K562 (cell line): ENCODE results near the gene PRKD2. TPM values are rescaled to one million over a fixed set of nuclear protein-coding genes. Genes with fewer than 3 reads are reported as not detected.
"Not testable (repeated sequence)": the region's sequence is repeated elsewhere in the genome, so short reads cannot be mapped to it uniquely, and the experiment has no call there.

ENCODE experiments used
- ATAC-seq: fragments of 200-7000 bp; cut with Tn5 transposase; 3 replicates; pipeline ENCODE4 v1.9.1; 2020; ENCODE audit warnings: moderate library complexity
- BruUV-seq: library from RNA; stranded (reverse); fragments of 400-500 nt; replicated peaks from 2 replicates; lab custom pipeline; 2021; lab: Mats Ljungman, UMichigan
- CTCF ChIA-PET: fragments of 300-600 bp; formaldehyde crosslinking; extraction: SDS; loops from one replicate; lab custom pipeline; 2021; ENCODE audit warnings: low intra/inter-chr PET ratio; lab: Yijun Ruan, JAX
- POLR2A ChIA-PET: fragments of 300-600, 350-650 bp; sonication (Branson Sonifier 250); formaldehyde crosslinking; extraction: SDS; loops from one replicate; lab custom pipeline; 2021; ENCODE audit warnings: antibody characterized with exemption, inconsistent platforms; lab: Yijun Ruan, JAX
- DNase-seq, 4 experiments: peaks; one replicate each; pipeline versions ENCODE4 v3.0.0 to v3.0.0-alpha.2; 2011 to 2018; ENCODE audit warnings: low spot score in 3 of 4, mixed read lengths in 3 of 4; ENCODE audit errors: extremely low read depth in 1 of 4
- FAIRE-seq: peaks from 2 replicates; lab custom pipeline; 2011; peaks lifted over from hg19 to GRCh38; lab: Jason Lieb, UNC
- H2AFZ ChIP-seq: 2 replicates; pipeline ENCODE4 v1.6.0; 2011; ENCODE audit warnings: low read depth, low read length, control low read depth, inconsistent platforms
- H3K27ac ChIP-seq: fragments of 200-600 bp; 3 replicates; pipeline ENCODE4 v1.8.0; 2011; ENCODE audit warnings: low read depth, mild to moderate bottlenecking, control low read depth, inconsistent platforms, low read length, moderate library complexity, mixed read lengths; ENCODE audit errors: extremely low read depth
- H3K27me3 ChIP-seq, 2 experiments: fragments of 300-600 bp in 1 of 2; 2 replicates in 1 of 2; 3 replicates in 1 of 2; pipeline versions ENCODE4 v1.6.0 to v1.8.0; 2011; ENCODE audit warnings: inconsistent platforms in 2 of 2, low read length in 2 of 2, mild to moderate bottlenecking in 1 of 2, mixed read lengths in 1 of 2, moderate library complexity in 1 of 2; ENCODE audit not compliant: control insufficient read depth in 2 of 2, insufficient read depth in 2 of 2
- H3K36me3 ChIP-seq: fragments of 300-600 bp; 3 replicates; pipeline ENCODE4 v1.8.0; 2011; ENCODE audit warnings: mild to moderate bottlenecking, low read length, inconsistent platforms; ENCODE audit not compliant: control insufficient read depth, insufficient read depth
- H3K4me1 ChIP-seq, 2 experiments: fragments of 200-600 bp in 1 of 2; replicated peaks in 1 of 2; 2 replicates in 1 of 2; 3 replicates in 1 of 2; pipeline versions ENCODE4 v1.5.1 to v1.8.0; 2011; ENCODE audit warnings: inconsistent platforms in 2 of 2, low read length in 2 of 2, mild to moderate bottlenecking in 1 of 2, mixed read lengths in 1 of 2, moderate library complexity in 1 of 2; ENCODE audit not compliant: control insufficient read depth in 2 of 2, insufficient read depth in 2 of 2
- H3K4me2 ChIP-seq: 2 replicates; pipeline ENCODE4 v1.6.1; 2011; ENCODE audit warnings: low read length, control low read depth, inconsistent platforms, mixed read lengths; ENCODE audit not compliant: insufficient read depth
- H3K4me3 ChIP-seq: fragments of 200-600 bp; sonication (generic), shearing (Covaris generic); 2 replicates; pipeline ENCODE4 v1.5.1; 2016; ENCODE audit warnings: control low read depth, inconsistent platforms
- H3K79me2 ChIP-seq: fragments of 200-600 bp; 3 replicates; pipeline ENCODE4 v1.8.0; 2011; ENCODE audit warnings: low read length, inconsistent platforms; ENCODE audit not compliant: control insufficient read depth, insufficient read depth
- H3K9ac ChIP-seq, 2 experiments: 2 replicates each; pipeline versions ENCODE4 v1.6.0 to v1.6.1; 2011; ENCODE audit warnings: low read depth in 2 of 2, low read length in 2 of 2, control low read depth in 1 of 2, inconsistent platforms in 1 of 2, mild to moderate bottlenecking in 1 of 2, mixed read lengths in 1 of 2; ENCODE audit not compliant: insufficient read depth in 1 of 2
- H3K9me1 ChIP-seq: one replicate; pipeline ENCODE4 v1.6.0; 2011; ENCODE audit warnings: inconsistent platforms, mild to moderate bottlenecking, low read length, moderate library complexity; ENCODE audit not compliant: control insufficient read depth, insufficient read depth
- H3K9me3 ChIP-seq: replicated peaks from 2 replicates; pipeline ENCODE4 v1.5.1; 2011; ENCODE audit warnings: low read depth, low read length, inconsistent platforms; ENCODE audit not compliant: control insufficient read depth, insufficient read depth
- H4K20me1 ChIP-seq: replicated peaks from 2 replicates; pipeline ENCODE4 v1.6.1; 2011; ENCODE audit warnings: low read length, inconsistent platforms, mixed read lengths; ENCODE audit not compliant: control insufficient read depth, insufficient read depth
- POLR2G ChIP-seq: fragments of 200-400 bp; formaldehyde crosslinking; IDR thresholded peaks from 2 replicates; pipeline ENCODE4 v1.6.1; 2017; ENCODE audit warnings: low read depth, mild to moderate bottlenecking, antibody characterized with exemption, low read length, moderate library complexity
- ZNF121 ChIP-seq: sonication (generic); formaldehyde crosslinking; conservative IDR thresholded peaks from 2 replicates; pipeline ENCODE4 v1.8.0; 2022; ENCODE audit warnings: missing genetic modification reagents
- WGBS: fragments of 100-300 bp; shearing (Covaris generic); methylation state at CpG from one replicate; pipeline ENCODE4 v1.1.6; 2016; ENCODE audit warnings: low coverage, mixed read lengths; ENCODE audit not compliant: insufficient coverage; ENCODE audit errors: missing lambda C conversion rate; 5-methylcytosine and 5-hydroxymethylcytosine counted together
- in situ Hi-C: fragments of 300-500 bp; cut with MboI; formaldehyde crosslinking; loops from 4 replicates; pipeline ENCODE4 v1.15.0; 2018; ENCODE audit warnings: inconsistent platforms, mixed read lengths
- intact Hi-C: fragments of 100-400 bp; cut with micrococcal nuclease; formaldehyde crosslinking; loops from 2 replicates; pipeline ENCODE4 v1.14.2; 2022
- polyA plus RNA-seq, 8 experiments: library from polyadenylated mRNA; depleted of rRNA in 4 of 8; stranded (reverse) in 5 of 8; unstranded in 3 of 8; fragments of >200 nt; fragmentation: Nextera tagmentation in 2 of 8; fragmentation: Illumina TruSeq in 1 of 8; extraction: Ambion mirVana in 2 of 8; extraction: Trizol in 1 of 8; gene quantifications; 2 replicates each; pipeline versions ENCODE4 v1.2.1 to v1.2.3, GENCODE V29; 2011 to 2014; ENCODE audit warnings: inconsistent platforms in 1 of 8, missing spikeins in 1 of 8
- total RNA-seq, 7 experiments: library from RNA; depleted of rRNA in 6 of 7; stranded (reverse); fragments of >200 nt in 6 of 7; fragmentation: Illumina TruSeq in 2 of 7; extraction: Trizol in 2 of 7; gene quantifications; 2 replicates each; pipeline versions ENCODE4 v1.2.1 to v1.2.3, GENCODE V29; 2011 to 2021; ENCODE audit warnings: low replicate concordance in 1 of 7
- TF ChIP-seq, protein P1 (sequence below), 2 experiments: IDR thresholded peaks in 1 of 2; conservative IDR thresholded peaks in 1 of 2; 2 replicates each; pipeline ENCODE4 v1.6.1; 2016; ENCODE audit warnings: low read depth in 2 of 2, mild to moderate bottlenecking in 1 of 2, missing compliant biosample characterization in 1 of 2, missing genetic modification characterization in 1 of 2, moderate library complexity in 1 of 2
- TF ChIP-seq, protein P2 (sequence below): sonication (generic); formaldehyde crosslinking; IDR thresholded peaks from 2 replicates; pipeline ENCODE4 v1.8.1; 2023; ENCODE audit warnings: mild to moderate bottlenecking, missing genetic modification reagents

PRKD2 gene
- total and polyA plus RNA-seq, 9 of the 15 experiments (the other 6 are each of a cell fraction or from before 2014, with no cell fraction given), result 1.8 to 60.0 (median 15.0) TPM

DNA sequence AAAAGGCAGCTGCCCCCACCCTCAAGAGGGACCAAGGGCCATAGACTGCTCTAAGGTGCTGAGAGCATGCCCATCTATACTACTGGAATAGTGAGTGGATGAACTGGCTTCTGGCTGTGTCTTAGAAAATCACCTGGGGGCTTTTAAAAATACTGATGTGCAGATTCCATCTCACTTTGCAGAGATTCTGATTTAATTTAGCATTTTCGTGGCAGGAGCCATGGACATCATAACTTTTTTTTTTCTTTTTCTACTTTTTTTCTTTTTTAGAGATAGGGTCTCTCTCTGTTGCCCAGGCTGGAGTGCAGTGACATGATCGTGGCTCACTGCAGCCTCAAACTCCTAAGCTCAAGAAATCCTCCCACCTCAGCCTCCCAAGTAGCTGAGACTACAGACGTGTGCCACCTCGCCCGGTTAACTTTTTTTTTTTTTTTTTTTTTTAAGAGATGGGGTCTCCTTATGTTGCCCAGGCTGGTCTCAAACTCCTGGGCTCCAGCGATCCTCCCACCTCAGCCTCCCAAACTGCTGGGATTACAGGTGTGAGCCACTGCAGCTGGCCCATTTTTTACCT, 4.1 kb downstream of the PRKD2 start:
- intact Hi-C loops, result not testable (repeated sequence)

DNA sequence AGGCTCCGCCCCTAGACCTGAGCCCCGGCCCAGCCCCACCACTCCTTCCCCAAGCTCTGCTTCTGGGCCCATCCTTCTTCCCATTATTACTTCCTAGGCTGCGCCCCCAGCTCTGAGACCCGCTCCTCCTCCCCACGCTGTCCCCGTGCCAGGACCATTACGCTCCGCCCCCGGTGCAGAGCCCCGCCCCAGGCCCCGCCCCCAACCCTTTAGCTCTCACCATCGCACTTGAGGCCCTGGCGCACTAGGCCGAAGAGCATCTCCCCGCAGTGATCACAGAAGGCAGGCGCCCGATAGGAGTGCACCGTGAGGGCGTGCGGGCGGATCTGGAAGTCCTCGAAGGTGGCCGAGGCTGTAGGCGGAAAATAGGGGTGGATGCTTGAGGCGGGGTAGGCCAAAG, 6.2 kb downstream of the PRKD2 start:
- Histone ChIP-seq H3K79me2 (peaks cover 16% of the 10 kb centered on the region), H3K9me3 (no peaks in the 10 kb centered on the region), H3K36me3 (peaks cover 26% of the 10 kb centered on the region; the same call in 2 of the 3 replicates), H3K4me2 (no peak overlapping the region), H3K4me1 (peaks cover 12 to 24% of the 10 kb centered on the region in 2 experiments), H3K27ac (no peak overlapping the region), H4K20me1 (no peaks in the 10 kb centered on the region), H3K9ac (no peak overlapping the region), H3K4me3 (no peak overlapping the region), H3K27me3 (no peaks in the 10 kb centered on the region), H3K9me1 (no peaks in the 10 kb centered on the region), H2AFZ (no peak overlapping the region)
- peak; percentile 63 for ATAC-seq
- ChIA-PET POLR2A (interaction anchor here (0.6 to 1.1 kb wide), 5 partner anchors 11 to 148 kb away, joined by 3 to 8 read pairs (median 4); partner anchors contain the start of gene DACT3), CTCF (no interaction called here)
- in situ Hi-C loops (no loop called here), intact Hi-C loops (no loop called here)
- TF ChIP-seq, protein P1, sequence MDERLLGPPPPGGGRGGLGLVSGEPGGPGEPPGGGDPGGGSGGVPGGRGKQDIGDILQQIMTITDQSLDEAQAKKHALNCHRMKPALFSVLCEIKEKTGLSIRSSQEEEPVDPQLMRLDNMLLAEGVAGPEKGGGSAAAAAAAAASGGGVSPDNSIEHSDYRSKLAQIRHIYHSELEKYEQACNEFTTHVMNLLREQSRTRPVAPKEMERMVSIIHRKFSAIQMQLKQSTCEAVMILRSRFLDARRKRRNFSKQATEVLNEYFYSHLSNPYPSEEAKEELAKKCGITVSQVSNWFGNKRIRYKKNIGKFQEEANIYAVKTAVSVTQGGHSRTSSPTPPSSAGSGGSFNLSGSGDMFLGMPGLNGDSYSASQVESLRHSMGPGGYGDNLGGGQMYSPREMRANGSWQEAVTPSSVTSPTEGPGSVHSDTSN (CRISPR knock-in tag; IDR thresholded peaks at IDR 0.05; ENCODE audit: low read depth), result no peak
- TF ChIP-seq, protein P1 (tag; conservative IDR thresholded peaks at IDR 0.05; ENCODE audit: low read depth), result no peak
- TF ChIP-seq POLR2G, result 0 out of 2 replicates have a peak, but pooled peaks have one; percentile 37
- TF ChIP-seq, protein P2, sequence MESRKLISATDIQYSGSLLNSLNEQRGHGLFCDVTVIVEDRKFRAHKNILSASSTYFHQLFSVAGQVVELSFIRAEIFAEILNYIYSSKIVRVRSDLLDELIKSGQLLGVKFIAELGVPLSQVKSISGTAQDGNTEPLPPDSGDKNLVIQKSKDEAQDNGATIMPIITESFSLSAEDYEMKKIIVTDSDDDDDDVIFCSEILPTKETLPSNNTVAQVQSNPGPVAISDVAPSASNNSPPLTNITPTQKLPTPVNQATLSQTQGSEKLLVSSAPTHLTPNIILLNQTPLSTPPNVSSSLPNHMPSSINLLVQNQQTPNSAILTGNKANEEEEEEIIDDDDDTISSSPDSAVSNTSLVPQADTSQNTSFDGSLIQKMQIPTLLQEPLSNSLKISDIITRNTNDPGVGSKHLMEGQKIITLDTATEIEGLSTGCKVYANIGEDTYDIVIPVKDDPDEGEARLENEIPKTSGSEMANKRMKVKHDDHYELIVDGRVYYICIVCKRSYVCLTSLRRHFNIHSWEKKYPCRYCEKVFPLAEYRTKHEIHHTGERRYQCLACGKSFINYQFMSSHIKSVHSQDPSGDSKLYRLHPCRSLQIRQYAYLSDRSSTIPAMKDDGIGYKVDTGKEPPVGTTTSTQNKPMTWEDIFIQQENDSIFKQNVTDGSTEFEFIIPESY, result peak; percentile 74; the same call in 1 of the 2 replicates
- FAIRE-seq, result no peak
- 72% methylated on average over 14 of the region's 25 CpGs for WGBS
- no TSS peak for BruUV-seq
- DNase-seq, result peak; percentile 41 to 71 (median 69)

More for the DNA sequence above, 4.1 kb downstream of the PRKD2 start:
- H3K9ac ChIP-seq, H3K4me3 ChIP-seq, H3K27ac ChIP-seq, H2AFZ ChIP-seq, H4K20me1 ChIP-seq, BruUV-seq, H3K4me2 ChIP-seq, DNase-seq, FAIRE-seq, H3K9me1 ChIP-seq, ATAC-seq, H3K9me3 ChIP-seq, in situ Hi-C loops, CTCF ChIA-PET, H3K27me3 ChIP-seq: not testable (repeated sequence)
- Histone ChIP-seq H3K79me2 (peaks cover 27% of the 10 kb centered on the region), H3K4me1 (peaks cover 16 to 44% of the 10 kb centered on the region in 2 experiments), H3K36me3 (peaks cover 22% of the 10 kb centered on the region; the same call in 2 of the 3 replicates)
- WGBS, result 98% methylated on average over 4 of the region's 6 CpGs
- TF ChIP-seq ZNF121 (CRISPR knock-in tag), result peak; percentile 29; the same call in 1 of the 2 replicates
- POLR2A ChIA-PET, result interaction anchor here (0.6 to 2.3 kb wide), 3 partner anchors 10 to 16 kb away, joined by 3 to 10 read pairs (median 3); no protein-coding TSS in a partner anchor
